Thoracic aorta (tissue), 2 donors: ENCODE results near the gene EPGN. TPM values are rescaled to one million over a fixed set of nuclear protein-coding genes. Genes with fewer than 3 reads are reported as not detected.

Source experiments
- ATAC-seq: fragments of 150-250 bp; one replicate; pipeline ENCODE4 v1.8.0; 2017; ENCODE audit warnings: low read depth; ENCODE audit not compliant: insufficient number of reproducible peaks, low FRiP score
- DNase-seq: peaks from one replicate; pipeline ENCODE4 v3.0.0-alpha.2; 2020; ENCODE audit warnings: low spot score
- H3K27ac ChIP-seq, 2 donors: fragments of 200-600 bp; sonication (generic); 1 replicate in 1 of 2; 2 replicates in 1 of 2; pipeline ENCODE4 v1.5.1; 2016; ENCODE audit warnings: mild to moderate bottlenecking in 2 of 2, moderate library complexity in 2 of 2
- H3K27me3 ChIP-seq: fragments of 200-600 bp; sonication (generic); replicated peaks from 2 replicates; pipeline ENCODE4 v1.6.0; 2016; ENCODE audit warnings: mild to moderate bottlenecking; ENCODE audit not compliant: insufficient read depth
- H3K36me3 ChIP-seq: fragments of 200-600 bp; sonication (generic); one replicate; pipeline ENCODE4 v1.5.1; 2016
- H3K4me1 ChIP-seq, 2 donors: fragments of 200-600 bp; sonication (generic); 1 replicate in 1 of 2; 2 replicates in 1 of 2; pipeline versions ENCODE4 v1.5.1 to v1.6.0; 2016; ENCODE audit warnings: low read depth in 2 of 2, mild to moderate bottlenecking in 1 of 2; ENCODE audit not compliant: control insufficient read depth in 1 of 2
- H3K4me3 ChIP-seq: fragments of 200-600 bp; sonication (generic); 2 replicates; pipeline ENCODE4 v1.5.1; 2016; ENCODE audit warnings: mild to moderate bottlenecking
- H3K9me3 ChIP-seq: fragments of 200-600 bp; sonication (generic); 2 replicates; pipeline ENCODE4 v1.5.1; 2016
- total RNA-seq, 2 donors: library from RNA; depleted of rRNA; stranded (reverse); fragments of >200 nt; gene quantifications; one replicate each; pipeline versions ENCODE4 v1.1.0 to v1.2.3, GENCODE V29; 2016
- TF ChIP-seq, protein P1 (sequence below): fragments of 200-600 bp; sonication (generic); IDR thresholded peaks from one replicate; pipeline ENCODE4 v1.5.1; 2019; ENCODE audit warnings: antibody characterized with exemption

The EPGN gene
- total RNA-seq, 2 donors from 2014 or later, result 1.6 TPM; not detected in 1

DNA sequence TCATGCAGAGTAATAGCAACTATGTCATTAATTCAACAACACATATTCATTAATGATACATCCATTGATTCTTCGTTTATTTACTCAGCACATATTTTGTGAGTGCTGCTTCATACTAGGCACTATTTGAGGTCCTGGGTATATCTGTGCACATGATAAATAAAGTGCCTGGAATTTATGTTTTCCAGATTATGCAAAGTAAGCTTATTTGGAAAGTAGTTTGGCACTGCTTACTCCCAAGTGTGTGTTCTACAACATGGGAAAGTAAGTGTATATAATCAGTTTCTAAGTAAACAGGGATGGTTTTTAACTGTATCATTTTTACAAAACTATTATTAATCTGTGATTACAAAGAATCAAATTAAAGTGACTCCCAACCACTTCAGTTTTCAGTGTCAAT lies 16.8 kb upstream of the EPGN start:
- no peak for ATAC-seq
- Histone ChIP-seq H3K27ac (no peak overlapping the region), H3K36me3 (no peaks in the 10 kb centered on the region), H3K9me3 (no peaks in the 10 kb centered on the region), H3K4me1 (no peaks in the 10 kb centered on the region), H3K27me3 (no peaks in the 10 kb centered on the region), H3K4me3 (no peak overlapping the region)
- no peak for DNase-seq
- TF ChIP-seq, protein P1, sequence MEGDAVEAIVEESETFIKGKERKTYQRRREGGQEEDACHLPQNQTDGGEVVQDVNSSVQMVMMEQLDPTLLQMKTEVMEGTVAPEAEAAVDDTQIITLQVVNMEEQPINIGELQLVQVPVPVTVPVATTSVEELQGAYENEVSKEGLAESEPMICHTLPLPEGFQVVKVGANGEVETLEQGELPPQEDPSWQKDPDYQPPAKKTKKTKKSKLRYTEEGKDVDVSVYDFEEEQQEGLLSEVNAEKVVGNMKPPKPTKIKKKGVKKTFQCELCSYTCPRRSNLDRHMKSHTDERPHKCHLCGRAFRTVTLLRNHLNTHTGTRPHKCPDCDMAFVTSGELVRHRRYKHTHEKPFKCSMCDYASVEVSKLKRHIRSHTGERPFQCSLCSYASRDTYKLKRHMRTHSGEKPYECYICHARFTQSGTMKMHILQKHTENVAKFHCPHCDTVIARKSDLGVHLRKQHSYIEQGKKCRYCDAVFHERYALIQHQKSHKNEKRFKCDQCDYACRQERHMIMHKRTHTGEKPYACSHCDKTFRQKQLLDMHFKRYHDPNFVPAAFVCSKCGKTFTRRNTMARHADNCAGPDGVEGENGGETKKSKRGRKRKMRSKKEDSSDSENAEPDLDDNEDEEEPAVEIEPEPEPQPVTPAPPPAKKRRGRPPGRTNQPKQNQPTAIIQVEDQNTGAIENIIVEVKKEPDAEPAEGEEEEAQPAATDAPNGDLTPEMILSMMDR, result no peak

DNA sequence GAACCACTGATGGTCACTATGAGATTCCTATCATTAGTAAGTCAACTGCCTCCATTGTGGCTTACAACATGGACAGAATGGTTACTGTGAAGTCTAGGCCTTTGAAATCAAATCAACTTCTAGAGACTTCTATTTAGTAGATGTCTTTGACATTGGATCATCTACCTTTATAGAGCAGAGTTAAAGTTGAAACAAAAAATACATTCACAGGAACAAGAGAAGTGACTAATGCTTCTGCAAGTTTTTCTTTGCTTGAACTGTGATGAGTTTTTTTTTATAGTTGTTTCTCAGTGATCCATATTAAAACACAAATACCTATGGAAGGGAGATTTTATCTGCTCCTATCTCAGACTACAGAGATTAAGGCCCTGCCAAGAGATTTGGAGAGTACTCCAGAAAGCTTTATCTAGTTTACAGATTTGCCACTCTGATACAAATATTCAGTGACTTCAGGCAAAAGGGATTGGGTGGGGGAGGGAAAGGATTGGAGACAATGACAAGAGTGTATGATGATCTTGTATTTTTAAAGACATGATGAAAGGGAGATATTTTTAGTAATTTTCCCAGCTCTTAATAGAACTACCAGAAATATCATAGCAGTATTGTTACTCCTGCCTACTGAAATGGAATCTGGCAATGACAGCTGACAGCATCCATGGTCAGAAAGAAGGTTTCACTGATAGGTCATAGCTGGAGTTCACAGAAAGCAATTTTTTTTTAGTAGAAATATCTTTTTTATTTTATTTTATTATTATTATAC lies 16.0 kb upstream of the EPGN start:
- Histone ChIP-seq H3K27ac (no peak overlapping the region), H3K9me3 (no peaks in the 10 kb centered on the region), H3K36me3 (no peaks in the 10 kb centered on the region), H3K4me1 (no peaks in the 10 kb centered on the region), H3K4me3 (no peak overlapping the region), H3K27me3 (no peaks in the 10 kb centered on the region)
- ATAC-seq (no peak), DNase-seq (no peak)
- TF ChIP-seq, protein P1, result no peak

DNA sequence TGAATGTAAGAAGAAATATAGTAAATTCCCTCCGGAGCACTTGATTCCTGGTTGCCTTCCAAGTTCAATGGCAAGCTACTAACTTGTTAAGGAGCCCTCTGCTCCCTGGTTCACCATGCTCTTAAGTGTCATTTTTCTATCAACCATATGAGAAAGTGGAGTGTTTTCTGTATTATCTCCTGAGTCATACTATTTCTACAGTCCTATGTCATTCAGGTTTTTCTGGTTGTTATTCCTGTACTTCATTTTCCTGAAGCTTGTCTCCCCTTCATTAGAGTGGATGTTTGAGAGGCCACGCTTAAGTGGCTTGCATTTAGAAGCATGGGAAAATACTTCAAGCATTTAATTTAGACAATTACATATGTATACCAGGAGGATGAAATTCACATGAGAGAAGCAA lies 14.7 kb upstream of the EPGN start:
- H3K9me3 ChIP-seq, result no peaks in the 10 kb centered on the region
- no peaks in the 10 kb centered on the region for H3K4me1 ChIP-seq
- no peak overlapping the region for H3K27ac ChIP-seq
- H3K4me3 ChIP-seq, result no peak overlapping the region
- ATAC-seq, result no peak
- H3K36me3 ChIP-seq, result no peaks in the 10 kb centered on the region
- TF ChIP-seq, protein P1, result no peak
- H3K27me3 ChIP-seq, result no peaks in the 10 kb centered on the region
- DNase-seq, result no peak

DNA sequence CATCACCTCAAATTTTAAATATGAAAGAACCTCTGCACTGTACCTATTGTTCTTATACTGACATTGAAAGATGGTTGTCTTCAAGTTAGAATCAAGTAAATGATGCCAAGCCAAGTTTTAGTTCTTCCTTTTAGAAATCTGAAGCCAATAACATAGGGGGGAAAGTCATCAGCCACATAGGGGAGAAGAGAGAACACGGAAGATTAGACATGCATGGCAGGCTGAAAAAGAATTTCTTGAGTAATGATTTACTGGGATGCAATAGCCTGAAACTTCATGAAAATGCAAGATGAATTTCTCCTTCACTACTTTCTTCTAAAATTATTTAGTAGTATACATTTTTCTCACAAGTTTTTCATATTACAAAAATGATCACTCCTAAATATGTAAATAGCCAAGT lies 13.6 kb upstream of the EPGN start:
- TF ChIP-seq, protein P1, result no peak
- H3K9me3 ChIP-seq, result no peaks in the 10 kb centered on the region
- no peaks in the 10 kb centered on the region for H3K36me3 ChIP-seq
- H3K4me1 ChIP-seq, result no peaks in the 10 kb centered on the region
- H3K27ac ChIP-seq, result no peak overlapping the region
- H3K27me3 ChIP-seq, result no peaks in the 10 kb centered on the region
- no peak overlapping the region for H3K4me3 ChIP-seq
- no peak for ATAC-seq
- DNase-seq, result no peak

DNA sequence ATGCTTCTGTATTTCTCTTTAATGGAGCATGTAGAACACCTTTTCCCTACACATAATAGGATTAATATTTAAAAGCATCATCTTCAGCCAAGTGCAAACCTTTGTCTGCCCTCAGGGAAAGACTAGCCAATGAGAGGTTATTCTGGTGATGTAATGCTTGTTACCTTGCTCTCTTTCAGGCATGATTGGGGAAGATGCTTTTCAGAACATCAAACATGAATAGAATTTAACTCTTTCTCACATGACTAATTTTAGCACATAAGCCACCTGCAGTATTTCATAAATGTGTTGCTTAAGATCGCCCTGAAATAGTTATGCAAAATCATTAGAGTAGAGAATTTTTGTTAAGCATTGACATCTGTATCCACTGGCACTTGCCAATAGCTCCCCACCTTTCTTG lies 10.7 kb upstream of the EPGN start:
- Histone ChIP-seq H3K27me3 (no peaks in the 10 kb centered on the region), H3K27ac (no peak overlapping the region), H3K4me3 (no peak overlapping the region), H3K4me1 (no peaks in the 10 kb centered on the region), H3K9me3 (no peaks in the 10 kb centered on the region), H3K36me3 (no peaks in the 10 kb centered on the region)
- TF ChIP-seq, protein P1, result no peak
- no peak for DNase-seq
- ATAC-seq, result no peak
